ENCODE data around the gene PRKAB1.

DNA sequence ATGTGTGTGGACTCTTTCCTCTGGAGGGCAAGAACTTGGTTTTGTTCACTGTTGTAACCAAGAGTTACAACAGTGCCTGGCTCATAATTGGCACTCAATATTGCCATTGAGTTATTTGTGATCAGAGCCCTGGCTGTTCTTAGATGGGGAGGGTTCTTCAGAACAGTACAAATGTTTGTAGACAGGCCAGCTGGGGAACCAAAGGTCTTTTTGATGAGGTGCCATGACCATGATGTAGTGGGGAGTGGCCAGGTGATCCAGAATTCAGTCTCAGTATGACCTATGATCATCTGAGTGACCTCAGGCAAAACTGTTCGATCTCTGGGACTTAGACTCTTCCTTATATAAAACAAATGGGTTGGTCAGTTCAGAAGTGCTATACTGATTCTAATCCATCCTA is 3.3 kb upstream of the PRKAB1 start:
- TF ChIP-seq, protein P1, sequence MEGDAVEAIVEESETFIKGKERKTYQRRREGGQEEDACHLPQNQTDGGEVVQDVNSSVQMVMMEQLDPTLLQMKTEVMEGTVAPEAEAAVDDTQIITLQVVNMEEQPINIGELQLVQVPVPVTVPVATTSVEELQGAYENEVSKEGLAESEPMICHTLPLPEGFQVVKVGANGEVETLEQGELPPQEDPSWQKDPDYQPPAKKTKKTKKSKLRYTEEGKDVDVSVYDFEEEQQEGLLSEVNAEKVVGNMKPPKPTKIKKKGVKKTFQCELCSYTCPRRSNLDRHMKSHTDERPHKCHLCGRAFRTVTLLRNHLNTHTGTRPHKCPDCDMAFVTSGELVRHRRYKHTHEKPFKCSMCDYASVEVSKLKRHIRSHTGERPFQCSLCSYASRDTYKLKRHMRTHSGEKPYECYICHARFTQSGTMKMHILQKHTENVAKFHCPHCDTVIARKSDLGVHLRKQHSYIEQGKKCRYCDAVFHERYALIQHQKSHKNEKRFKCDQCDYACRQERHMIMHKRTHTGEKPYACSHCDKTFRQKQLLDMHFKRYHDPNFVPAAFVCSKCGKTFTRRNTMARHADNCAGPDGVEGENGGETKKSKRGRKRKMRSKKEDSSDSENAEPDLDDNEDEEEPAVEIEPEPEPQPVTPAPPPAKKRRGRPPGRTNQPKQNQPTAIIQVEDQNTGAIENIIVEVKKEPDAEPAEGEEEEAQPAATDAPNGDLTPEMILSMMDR (IDR thresholded peaks at IDR 0.05; ENCODE audit: low read length): no peak
- TF ChIP-seq EZH2 (optimal IDR thresholded peaks at IDR 0.05; ENCODE audit: low read depth, low read length) (no peak), EZH2phosphoT487 (IDR thresholded peaks at IDR 0.05; ENCODE audit: low read length) (no peak)
